ENCODE data around the gene TANC1. TPM values are rescaled to one million over a fixed set of nuclear protein-coding genes. Genes with fewer than 3 reads are reported as not detected.

TANC1 gene
- total RNA-seq, 6 experiments from 2014 or later = 22.4 to 27.7 (median 23.1) TPM

DNA sequence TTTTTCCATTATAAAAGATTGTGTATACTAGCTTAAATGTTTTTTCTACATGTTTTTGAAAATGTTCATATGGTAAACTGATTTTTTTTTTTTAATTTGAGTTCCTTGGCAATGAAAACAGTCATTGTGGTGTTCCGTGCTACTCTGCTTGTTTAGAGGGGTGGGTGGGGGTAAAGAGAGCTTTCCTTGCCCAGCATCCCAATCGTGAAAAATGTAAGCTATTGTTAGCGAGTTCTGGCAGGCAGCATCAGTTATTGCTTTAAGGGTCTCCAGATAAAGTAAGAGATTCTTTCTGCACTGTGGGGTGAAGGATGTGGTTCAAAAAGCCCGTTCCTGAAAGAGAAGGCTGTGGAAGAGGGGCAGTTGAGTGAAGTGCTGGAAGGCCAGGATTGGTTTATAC is 118.4 kb downstream of the TANC1 start:
- Mint-ChIP-seq H3K9me3 (no peaks in the 10 kb centered on the region), H3K27ac (peak overlapping the region; percentile 27), H3K4me1 (ENCODE audit: low read depth) (peaks cover 83% of the 10 kb centered on the region), H3K36me3 (ENCODE audit: low read depth) (no peaks in the 10 kb centered on the region), H3K27me3 (ENCODE audit: insufficient read depth) (no peaks in the 10 kb centered on the region; the same call in none of the 2 replicates), H3K4me3 (no peak overlapping the region)
- DNase-seq = no peak
- TF ChIP-seq, protein P1, sequence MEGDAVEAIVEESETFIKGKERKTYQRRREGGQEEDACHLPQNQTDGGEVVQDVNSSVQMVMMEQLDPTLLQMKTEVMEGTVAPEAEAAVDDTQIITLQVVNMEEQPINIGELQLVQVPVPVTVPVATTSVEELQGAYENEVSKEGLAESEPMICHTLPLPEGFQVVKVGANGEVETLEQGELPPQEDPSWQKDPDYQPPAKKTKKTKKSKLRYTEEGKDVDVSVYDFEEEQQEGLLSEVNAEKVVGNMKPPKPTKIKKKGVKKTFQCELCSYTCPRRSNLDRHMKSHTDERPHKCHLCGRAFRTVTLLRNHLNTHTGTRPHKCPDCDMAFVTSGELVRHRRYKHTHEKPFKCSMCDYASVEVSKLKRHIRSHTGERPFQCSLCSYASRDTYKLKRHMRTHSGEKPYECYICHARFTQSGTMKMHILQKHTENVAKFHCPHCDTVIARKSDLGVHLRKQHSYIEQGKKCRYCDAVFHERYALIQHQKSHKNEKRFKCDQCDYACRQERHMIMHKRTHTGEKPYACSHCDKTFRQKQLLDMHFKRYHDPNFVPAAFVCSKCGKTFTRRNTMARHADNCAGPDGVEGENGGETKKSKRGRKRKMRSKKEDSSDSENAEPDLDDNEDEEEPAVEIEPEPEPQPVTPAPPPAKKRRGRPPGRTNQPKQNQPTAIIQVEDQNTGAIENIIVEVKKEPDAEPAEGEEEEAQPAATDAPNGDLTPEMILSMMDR (IDR thresholded peaks at IDR 0.05) = no peak

DNA sequence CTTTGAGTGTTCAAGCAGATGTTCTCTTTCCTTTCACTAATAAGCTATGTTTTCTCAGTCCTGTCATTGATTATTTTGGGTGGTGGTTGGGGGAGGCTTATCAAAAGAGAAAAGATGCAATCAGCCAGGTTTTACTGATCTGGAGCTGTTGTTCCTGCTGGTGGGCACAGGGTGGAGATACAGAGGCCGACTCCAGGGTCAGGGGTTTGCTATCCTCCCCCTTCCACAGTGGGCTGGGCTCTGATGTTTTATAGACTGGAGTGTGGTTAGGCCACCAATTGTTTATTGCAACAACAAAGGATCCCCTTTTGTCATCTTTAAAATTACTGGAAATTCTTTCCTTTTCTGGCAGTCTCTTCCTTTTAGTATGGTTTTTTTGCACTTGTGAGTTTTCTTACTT is 120.5 kb downstream of the TANC1 start:
- H3K4me3 Mint-ChIP-seq = no peak overlapping the region
- no peaks in the 10 kb centered on the region for H3K9me3 Mint-ChIP-seq
- peaks cover 93% of the 10 kb centered on the region for H3K4me1 Mint-ChIP-seq (ENCODE audit: low read depth)
- no peaks in the 10 kb centered on the region for H3K36me3 Mint-ChIP-seq (ENCODE audit: low read depth)
- DNase-seq = no peak
- no peak overlapping the region for H3K27ac Mint-ChIP-seq
- no peaks in the 10 kb centered on the region; the same call in none of the 2 replicates for H3K27me3 Mint-ChIP-seq (ENCODE audit: insufficient read depth)
- TF ChIP-seq, protein P1 (IDR thresholded peaks at IDR 0.05) = peak; percentile 13; the same call in 1 of the 2 replicates

DNA sequence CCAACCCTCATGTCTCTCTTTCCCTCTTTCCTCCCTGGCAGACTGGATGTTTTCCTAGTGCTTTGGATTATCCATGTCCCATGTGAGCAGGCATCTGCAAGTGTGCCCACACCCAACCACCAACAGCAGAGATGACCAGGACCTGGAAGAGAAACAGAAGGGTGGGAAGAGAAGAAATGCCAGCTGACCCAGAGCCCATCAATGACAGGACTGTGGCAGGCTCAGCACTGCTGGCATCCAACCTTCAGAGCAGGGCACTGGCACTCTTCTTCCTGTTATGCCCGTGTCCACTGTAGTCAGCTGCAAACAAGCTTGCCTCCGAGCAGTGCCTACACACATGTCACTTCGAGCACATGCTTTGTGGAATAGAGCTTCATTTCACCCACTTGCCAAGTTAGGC is 121.1 kb downstream of the TANC1 start:
- TF ChIP-seq, protein P1 (IDR thresholded peaks at IDR 0.05) = no peak
- no peaks in the 10 kb centered on the region for H3K9me3 Mint-ChIP-seq
- no peak for DNase-seq
- H3K4me1 Mint-ChIP-seq (ENCODE audit: low read depth) = peaks cover 93% of the 10 kb centered on the region
- no peak overlapping the region for H3K4me3 Mint-ChIP-seq
- H3K27ac Mint-ChIP-seq = peak overlapping the region; percentile 56
- no peaks in the 10 kb centered on the region for H3K36me3 Mint-ChIP-seq (ENCODE audit: low read depth)
- H3K27me3 Mint-ChIP-seq (ENCODE audit: insufficient read depth) = no peaks in the 10 kb centered on the region; the same call in none of the 2 replicates

DNA sequence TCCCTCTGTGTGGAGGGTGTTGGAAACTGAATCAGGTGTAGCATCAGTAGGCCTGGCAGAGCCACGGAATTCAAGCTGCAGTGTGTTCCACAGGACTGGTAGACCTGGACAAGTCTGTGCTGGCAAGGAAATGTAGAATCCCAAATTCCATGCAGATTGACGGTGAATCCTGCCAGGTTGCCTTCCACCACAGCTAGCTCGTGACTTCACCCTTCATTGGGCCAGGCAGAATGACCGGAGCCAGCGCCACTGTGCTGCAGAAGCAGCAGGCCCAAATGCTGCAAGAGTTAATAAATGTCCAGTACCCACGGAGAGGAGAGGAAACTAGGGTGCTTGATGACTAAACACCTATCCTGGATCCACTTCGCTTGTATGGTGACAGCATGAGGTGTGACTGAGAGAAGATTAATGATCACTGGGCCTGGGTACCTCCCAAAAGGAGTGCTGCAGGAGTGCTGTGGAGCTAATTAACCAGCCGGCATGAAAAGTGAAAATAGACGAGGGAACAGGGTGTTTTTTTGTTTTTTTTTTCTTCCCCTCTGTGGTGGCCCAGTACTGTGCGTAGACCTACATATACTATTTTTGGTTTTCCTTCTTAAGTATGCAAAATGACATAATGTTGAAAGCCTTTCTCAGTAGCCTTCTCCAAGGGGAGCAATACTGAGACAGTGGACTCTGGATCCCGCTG is 122.2 kb downstream of the TANC1 start:
- H3K4me3 Mint-ChIP-seq = peak overlapping the region; percentile 79
- peaks cover 2% of the 10 kb centered on the region for H3K27me3 Mint-ChIP-seq (ENCODE audit: insufficient read depth)
- H3K27ac Mint-ChIP-seq = peak overlapping the region; percentile 87
- H3K4me1 Mint-ChIP-seq (ENCODE audit: low read depth) = peaks cover 86% of the 10 kb centered on the region
- DNase-seq = peak; percentile 22
- peaks cover 1% of the 10 kb centered on the region for H3K36me3 Mint-ChIP-seq (ENCODE audit: low read depth)
- TF ChIP-seq, protein P1 (IDR thresholded peaks at IDR 0.05) = no peak
- H3K9me3 Mint-ChIP-seq = peaks cover 1% of the 10 kb centered on the region

DNA sequence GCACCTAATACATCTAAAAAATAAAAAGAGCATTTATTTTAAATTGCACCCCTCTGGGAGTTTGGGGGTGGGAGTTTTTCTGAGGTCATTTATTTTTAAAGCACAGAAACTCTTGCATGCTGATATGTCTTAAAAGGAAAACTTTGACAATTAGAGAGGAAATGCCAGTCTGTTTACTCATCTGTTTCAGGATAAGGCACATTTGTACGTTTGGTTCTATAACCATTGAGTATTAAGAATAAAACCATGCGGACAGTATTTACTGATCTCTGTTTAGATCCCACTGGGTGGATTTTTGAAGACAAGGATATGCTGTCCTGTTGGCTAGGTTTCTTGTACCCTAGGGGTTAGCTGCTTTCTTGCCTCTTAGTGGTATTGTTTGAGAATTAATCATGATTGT is 122.9 kb downstream of the TANC1 start:
- peak; percentile 68 for DNase-seq
- H3K4me1 Mint-ChIP-seq (ENCODE audit: low read depth) = peaks cover 84% of the 10 kb centered on the region

More for the DNA sequence above, 122.9 kb downstream of the TANC1 start:
- H3K27ac Mint-ChIP-seq = peak overlapping the region; percentile 87
- peak overlapping the region; percentile 79 for H3K4me3 Mint-ChIP-seq
- TF ChIP-seq, protein P1 (IDR thresholded peaks at IDR 0.05) = no peak
- peaks cover 8% of the 10 kb centered on the region for H3K9me3 Mint-ChIP-seq
- peaks cover 9% of the 10 kb centered on the region for H3K36me3 Mint-ChIP-seq (ENCODE audit: low read depth)
- peaks cover 2% of the 10 kb centered on the region for H3K27me3 Mint-ChIP-seq (ENCODE audit: insufficient read depth)
